ENCODE measurements around the gene SECISBP2.

The SECISBP2 gene

DNA sequence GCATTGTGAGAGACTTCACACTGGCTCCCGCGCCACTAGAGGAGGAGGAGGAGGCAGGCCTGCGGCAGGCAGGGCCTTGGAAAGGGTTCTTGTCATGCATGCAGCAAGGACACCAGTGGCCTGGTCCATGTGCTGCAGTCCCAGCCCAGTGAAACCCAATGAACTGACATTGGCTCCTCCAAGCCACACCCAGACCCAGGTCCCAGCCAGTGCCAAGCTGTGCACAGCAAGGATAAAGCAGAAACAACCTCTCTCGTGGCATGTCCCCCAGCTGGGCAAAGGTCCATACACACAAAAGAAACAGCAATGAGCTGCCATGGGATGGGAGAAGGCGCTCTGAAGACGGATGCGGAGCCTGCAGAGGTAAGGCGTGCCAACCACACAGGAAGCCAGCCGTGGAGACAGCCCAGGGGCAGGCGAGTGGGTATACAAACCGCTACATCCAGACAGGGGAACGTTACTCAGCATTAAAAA lies 90.4 kb downstream of the SECISBP2 start:
- DNase-seq (ENCODE audit: low spot score), result no peak

Measured in cerebellar cortex (tissue), 1 donor.